ENCODE data around the gene MYH14. TPM values are rescaled to one million over a fixed set of nuclear protein-coding genes. Genes with fewer than 3 reads are reported as not detected.

The MYH14 gene
- total RNA-seq, 3 donors from 2014 or later = 16.6 to 24.7 (median 19.3) TPM

- Histone ChIP-seq H3K4me1 (no peaks in the 10 kb centered on the region), H3K9me3 (no peaks in the 10 kb centered on the region), H3K27me3 (no peaks in the 10 kb centered on the region), H3K27ac (peak overlapping the region; percentile 90 to 92), H3K4me3 (peak overlapping the region; percentile 28 to 75 (median 59)), H3K36me3 (no peaks in the 10 kb centered on the region)
- peak; percentile 72 to 77 for DNase-seq (ENCODE audit: low spot score in 2 of 2)
- intact Hi-C loops (cut with DNase I; ENCODE audit: low total_unique reads) = loop anchor here (10.0 kb wide), 1 partner anchor 97 kb away; no protein-coding TSS in a partner anchor
- TF ChIP-seq CTCF (IDR thresholded peaks at IDR 0.05) (peak; percentile 84 to 95 (median 85)), POLR2A (IDR thresholded peaks at IDR 0.05) (no peak), POLR2AphosphoS5 (IDR thresholded peaks at IDR 0.05) (peak in 2 of 3 donors; percentile 10 to 71)
Measured at GRCh38 chr19:50357178-50358100, 154.0 kb downstream of the MYH14 start.

GRCh38 chr19:50358483-50359327 is 155.3 kb downstream of the MYH14 start:
- Histone ChIP-seq H3K27me3 (no peaks in the 10 kb centered on the region), H3K4me3 (peak overlapping the region; percentile 28 to 75 (median 59)), H3K27ac (peak overlapping the region; percentile 90 to 92), H3K9me3 (no peaks in the 10 kb centered on the region), H3K4me1 (no peaks in the 10 kb centered on the region), H3K36me3 (no peaks in the 10 kb centered on the region)
- intact Hi-C loops (cut with DNase I; ENCODE audit: low total_unique reads) = loop anchor here (10.0 kb wide), 1 partner anchor 96 kb away; no protein-coding TSS in a partner anchor
- peak; percentile 35 to 91 (median 43) for TF ChIP-seq POLR2AphosphoS5 (IDR thresholded peaks at IDR 0.05)
- peak; percentile 47 for TF ChIP-seq POLR2A (IDR thresholded peaks at IDR 0.05)
- TF ChIP-seq CTCF (IDR thresholded peaks at IDR 0.05) = no peak
- DNase-seq (ENCODE audit: low spot score in 2 of 2) = peak in 1 of 2 donors; percentile 54

DNA sequence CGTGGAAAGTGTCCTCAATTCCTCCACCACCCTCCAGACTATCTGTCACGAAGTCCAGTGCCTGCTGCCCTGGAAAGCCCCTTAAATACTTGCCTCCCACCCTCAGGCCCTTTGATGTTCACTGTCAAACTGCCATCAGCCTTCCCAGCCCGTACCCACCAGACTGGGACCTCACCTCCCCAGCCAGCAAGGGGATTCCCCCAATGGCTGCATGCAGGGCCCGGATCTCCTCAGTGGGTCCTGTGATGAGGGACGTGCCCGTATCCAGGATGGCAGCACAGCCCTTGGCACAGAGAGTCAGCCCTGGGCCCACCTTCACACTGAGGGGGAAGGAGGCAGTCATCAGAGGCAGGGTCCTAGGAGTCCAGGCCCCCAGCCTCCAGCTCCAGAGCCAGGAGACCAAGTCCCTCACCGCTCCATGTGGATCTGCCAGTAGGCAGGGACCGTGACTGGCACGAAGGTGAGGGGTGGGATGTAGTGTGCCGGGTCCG is 156.0 kb downstream of the MYH14 start:
- no peak overlapping the region for H3K27ac ChIP-seq
- no peaks in the 10 kb centered on the region for H3K27me3 ChIP-seq
- no peaks in the 10 kb centered on the region for H3K4me1 ChIP-seq
- H3K4me3 ChIP-seq = no peak overlapping the region
- no peak for DNase-seq (ENCODE audit: low spot score in 2 of 2)
- intact Hi-C loops (cut with DNase I; ENCODE audit: low total_unique reads) = loop anchor here (10.0 kb wide), 1 partner anchor 95 kb away; no protein-coding TSS in a partner anchor
- TF ChIP-seq POLR2AphosphoS5 (IDR thresholded peaks at IDR 0.05) = no peak
- no peaks in the 10 kb centered on the region for H3K36me3 ChIP-seq
- no peaks in the 10 kb centered on the region for H3K9me3 ChIP-seq

Other genes with a start within 250 kb of the MYH14 start
- gene SIGLEC11, start 242.4 kb upstream of the MYH14 start, total RNA-seq = 1 to 10 TPM in 1 of 3 donors, under 1 TPM in 2; 0.59 to 2.2 (median 0.66) TPM
- 10 to 100 TPM; 24.2 to 42.0 (median 40.3) TPM for gene VRK3, start 178.2 kb upstream of the MYH14 start, total RNA-seq
- gene ZNF473, start 177.6 kb upstream of the MYH14 start, total RNA-seq = 10 to 100 TPM in 2 of 3 donors, 1 to 10 TPM in 1; 7.8 to 15.5 (median 12.1) TPM
- not detected for gene IZUMO2, start 40.3 kb upstream of the MYH14 start, total RNA-seq
- 1 to 10 TPM in 2 of 3 donors, under 1 TPM in 1; 0.32 to 3.7 (median 1.6) TPM for gene KCNC3, start 125.8 kb downstream of the MYH14 start, total RNA-seq
- 1 to 10 TPM in 2 of 3 donors, under 1 TPM in 1; 0.80 to 1.8 (median 1.6) TPM for gene NAPSA, start 162.0 kb downstream of the MYH14 start, total RNA-seq
- gene NR1H2, start 172.8 kb downstream of the MYH14 start, total RNA-seq = 100 to 1,000 TPM in 1 of 3 donors, 10 to 100 TPM in 2; 71.0 to 105 (median 87.5) TPM
- gene POLD1, start 180.7 kb downstream of the MYH14 start, total RNA-seq = 10 to 100 TPM; 13.8 to 17.3 (median 16.0) TPM
- gene SPIB, start 215.3 kb downstream of the MYH14 start, total RNA-seq = under 1 TPM in 1 of 3 donors, not detected in 2; 0.33 TPM
- gene MYBPC2, start 229.3 kb downstream of the MYH14 start, total RNA-seq = under 1 TPM in 1 of 3 donors, not detected in 2; under 0.01 TPM

Measured in breast epithelium (tissue), 4 donors.